CD4-positive, alpha-beta T cell treated with Interleukin-15 for 4 hours (primary cell): ENCODE measurements around the gene DCK.
"Not testable (repeated sequence)": the region's sequence is repeated elsewhere in the genome, so short reads cannot be mapped to it uniquely, and the experiment has no call there.

Source experiments
- DNase-seq: peaks from one replicate; pipeline ENCODE4 v3.0.0-alpha.2; 2020; ENCODE audit warnings: low spot score

The DCK gene

GRCh38 chr4:70993181-70994068, at the start of gene DCK:
DCK (plus strand) TSS chr4:70993649; CDS start chr4:70993836, 187 bp downstream.
- DNase-seq = peak; percentile 81

GRCh38 chr4:70945046-70945445, 48.4 kb upstream of the DCK start:
- DNase-seq = no peak

- no peak for DNase-seq
Measured at GRCh38 chr4:70945452-70946055, 47.9 kb upstream of the DCK start.

- DNase-seq = no peak
Measured at GRCh38 chr4:70946939-70947338, 46.5 kb upstream of the DCK start.

- no peak for DNase-seq
Measured at GRCh38 chr4:70948665-70949260, 44.7 kb upstream of the DCK start.

GRCh38 chr4:70954032-70954431, 39.4 kb upstream of the DCK start:
- DNase-seq = no peak

GRCh38 chr4:70956549-70957210, 36.8 kb upstream of the DCK start:
- DNase-seq = no peak

- DNase-seq = no peak
Measured at GRCh38 chr4:70958681-70959080, 34.8 kb upstream of the DCK start.

- no peak for DNase-seq
Measured at GRCh38 chr4:70969076-70969475, 24.4 kb upstream of the DCK start.

- no peak for DNase-seq
Measured at GRCh38 chr4:70976252-70976651, 17.2 kb upstream of the DCK start.

GRCh38 chr4:70979445-70980008, 13.9 kb upstream of the DCK start:
- DNase-seq = no peak

GRCh38 chr4:70980196-70980595, 13.3 kb upstream of the DCK start:
- DNase-seq = no peak

- no peak for DNase-seq
Measured at GRCh38 chr4:70984106-70984505, 9.3 kb upstream of the DCK start.

GRCh38 chr4:70984589-70984988, 8.9 kb upstream of the DCK start:
- DNase-seq = no peak

GRCh38 chr4:70991596-70991995, 1.9 kb upstream of the DCK start:
- DNase-seq = no peak

GRCh38 chr4:70992391-70992881, 1.0 kb upstream of the DCK start:
- no peak for DNase-seq

- no peak for DNase-seq
Measured at GRCh38 chr4:70994069-70994366, 569 bp downstream of the DCK start.

- no peak for DNase-seq
Measured at GRCh38 chr4:70994387-70995099, 1.1 kb downstream of the DCK start.

GRCh38 chr4:70996018-70996360, 2.5 kb downstream of the DCK start:
- peak; percentile 19 for DNase-seq

- DNase-seq = no peak
Measured at GRCh38 chr4:70997036-70997435, 3.6 kb downstream of the DCK start.

GRCh38 chr4:70997546-70997945, 4.1 kb downstream of the DCK start:
- no peak for DNase-seq

GRCh38 chr4:70999639-71000038, 6.2 kb downstream of the DCK start:
- DNase-seq = not testable (repeated sequence)
